GM06990 (cell line): ENCODE results near the gene DOK7.

ENCODE experiments used
- DNase-seq: peaks from one replicate; pipeline ENCODE4 v3.0.0-alpha.2; 2011; ENCODE audit not compliant: insufficient read length; ENCODE audit errors: extremely low read depth
- H3K27me3 ChIP-seq: replicated peaks from 2 replicates; pipeline ENCODE4 v1.6.0; 2011; ENCODE audit warnings: low read length; ENCODE audit not compliant: control insufficient read depth, insufficient read depth
- H3K36me3 ChIP-seq: 2 replicates; pipeline ENCODE4 v1.5.1; 2011; ENCODE audit warnings: low read length; ENCODE audit not compliant: control insufficient read depth, insufficient read depth
- H3K4me3 ChIP-seq: replicated peaks from 2 replicates; pipeline ENCODE4 v1.5.1; 2011; ENCODE audit warnings: low read depth, mild to moderate bottlenecking, control low read depth, low read length
- CTCF ChIP-seq: IDR thresholded peaks from 2 replicates; pipeline ENCODE4 v1.5.1; 2011; ENCODE audit warnings: low read length, control low read depth, mild to moderate bottlenecking, inconsistent platforms; ENCODE audit not compliant: insufficient read depth, poor library complexity, severe bottlenecking

DOK7 gene

DNA sequence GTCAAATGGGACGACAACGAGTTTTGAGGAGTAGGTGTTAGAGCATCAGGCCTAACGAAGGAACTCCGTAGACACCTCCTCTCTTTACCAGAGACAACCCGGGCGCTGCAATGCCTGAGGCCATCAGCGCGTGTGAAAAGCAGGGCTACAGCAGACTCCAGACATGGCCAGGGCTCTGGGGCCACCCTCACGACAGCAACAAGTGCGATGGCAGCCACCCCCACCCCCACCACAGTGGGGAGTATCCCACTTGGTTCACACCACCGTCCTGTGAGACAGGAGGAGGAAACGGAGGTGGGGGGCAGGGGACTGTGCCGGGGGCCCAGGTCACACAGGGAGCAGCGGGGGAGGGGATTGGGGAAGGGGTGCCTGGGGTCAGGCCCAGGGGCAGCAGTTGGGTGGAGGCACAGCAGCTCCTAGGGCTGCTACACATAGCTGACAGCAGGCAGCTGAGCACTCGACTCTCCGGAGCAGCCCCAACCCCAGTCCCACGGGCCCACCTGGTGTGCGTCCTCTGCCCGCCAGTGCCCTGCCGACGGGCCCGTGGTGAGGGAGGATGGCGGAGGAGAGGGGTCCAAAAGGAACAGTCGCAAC, 60.6 kb downstream of the DOK7 start:
- TF ChIP-seq CTCF: no peak
- Histone ChIP-seq H3K36me3 (peaks cover 40% of the 10 kb centered on the region), H3K4me3 (no peak overlapping the region), H3K27me3 (no peaks in the 10 kb centered on the region)
- no peak for DNase-seq

DNA sequence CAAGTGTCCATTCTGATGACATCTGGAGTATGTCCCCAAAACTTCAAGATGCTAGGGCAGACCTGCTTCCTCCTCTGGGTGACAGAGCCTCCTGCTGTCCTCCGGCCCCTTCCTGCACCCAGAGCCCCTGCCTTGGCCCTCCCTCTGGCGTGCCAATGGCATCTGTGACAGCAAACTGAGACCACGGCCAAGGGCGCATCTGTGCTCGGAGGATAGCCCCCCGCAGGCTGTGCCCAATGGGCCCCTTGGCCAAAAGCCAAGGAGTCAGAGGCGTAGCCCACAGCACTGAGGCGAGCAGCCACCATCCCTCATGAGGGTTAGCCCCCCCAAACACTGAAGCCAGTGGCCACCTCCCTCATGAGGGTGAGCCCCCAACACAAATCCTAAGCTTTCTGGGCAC, 61.2 kb downstream of the DOK7 start:
- Histone ChIP-seq H3K27me3 (no peaks in the 10 kb centered on the region), H3K36me3 (peaks cover 36% of the 10 kb centered on the region), H3K4me3 (no peak overlapping the region)
- no peak for TF ChIP-seq CTCF
- DNase-seq: no peak

DNA sequence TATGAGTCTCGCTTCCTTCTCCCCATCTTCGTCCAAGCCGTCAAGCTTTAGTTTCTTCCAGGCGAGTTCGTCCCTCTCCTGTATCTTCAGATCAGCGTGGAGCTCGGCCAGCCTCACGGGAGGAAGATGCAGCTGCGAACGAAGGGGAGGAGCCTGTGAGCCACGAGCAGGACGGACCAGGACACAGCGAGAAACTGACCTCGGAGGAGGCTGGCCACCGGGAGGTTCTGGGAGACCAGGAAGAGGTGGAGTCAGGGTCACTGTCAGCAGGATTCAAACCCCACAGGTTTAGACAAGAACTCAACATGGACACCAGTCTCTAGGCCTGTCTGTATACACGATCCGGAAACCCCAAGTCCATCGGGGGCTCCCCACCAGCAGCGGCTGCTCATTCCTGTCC, 61.8 kb downstream of the DOK7 start:
- DNase-seq: no peak
- Histone ChIP-seq H3K27me3 (no peaks in the 10 kb centered on the region), H3K4me3 (no peak overlapping the region), H3K36me3 (peaks cover 35% of the 10 kb centered on the region)
- TF ChIP-seq CTCF: no peak

- H3K27me3 ChIP-seq: no peaks in the 10 kb centered on the region
- DNase-seq: no peak
- no peak for TF ChIP-seq CTCF
- H3K36me3 ChIP-seq: peaks cover 27% of the 10 kb centered on the region
- no peak overlapping the region for H3K4me3 ChIP-seq
Observed at GRCh38 chr4:3525532-3526430, 62.7 kb downstream of the DOK7 start.

- Histone ChIP-seq H3K27me3 (no peaks in the 10 kb centered on the region), H3K36me3 (peaks cover 25% of the 10 kb centered on the region), H3K4me3 (no peak overlapping the region)
- TF ChIP-seq CTCF: no peak
- no peak for DNase-seq
Observed at GRCh38 chr4:3526456-3526855, 63.4 kb downstream of the DOK7 start.
